Loucy (cell line): ENCODE results near the gene PLCG1.

Experiments
- H2AFZ ChIP-seq: fragments of 200-600 bp; sonication (generic); 2 replicates; pipeline ENCODE4 v1.6.0; 2016; ENCODE audit warnings: antibody characterized with exemption, mild to moderate bottlenecking, low read length, moderate library complexity
- H3F3A ChIP-seq: fragments of 200-600 bp; 2 replicates; pipeline ENCODE4 v1.6.0; 2016; ENCODE audit warnings: antibody characterized with exemption, low read depth, mild to moderate bottlenecking
- H3K27me3 ChIP-seq: fragments of 200-600 bp; sonication (generic); 2 replicates; pipeline ENCODE4 v1.6.1; 2014; ENCODE audit warnings: low read length, mild to moderate bottlenecking; ENCODE audit not compliant: insufficient read depth, poor library complexity, severe bottlenecking
- H3K36me3 ChIP-seq: fragments of 200-600 bp; sonication (generic); 2 replicates; pipeline ENCODE4 v1.6.1; 2016; ENCODE audit warnings: low read length; ENCODE audit not compliant: insufficient read depth
- H3K4me1 ChIP-seq: fragments of 200-600 bp; sonication (generic); 2 replicates; pipeline ENCODE4 v1.5.1; 2014; ENCODE audit warnings: low read length, mild to moderate bottlenecking; ENCODE audit not compliant: insufficient read depth, poor library complexity, severe bottlenecking
- H3K4me2 ChIP-seq: fragments of 200-600 bp; sonication (generic); 2 replicates; pipeline ENCODE4 v1.6.0; 2014; ENCODE audit warnings: antibody characterized with exemption, low read length, low read depth, mild to moderate bottlenecking; ENCODE audit not compliant: poor library complexity, severe bottlenecking
- H3K4me3 ChIP-seq: fragments of 200-600 bp; sonication (generic); 2 replicates; pipeline ENCODE4 v1.5.1; 2014; ENCODE audit warnings: low read length, mild to moderate bottlenecking, mixed read lengths; ENCODE audit not compliant: poor library complexity, severe bottlenecking
- H3K79me2 ChIP-seq: fragments of 200-600 bp; sonication (generic); 2 replicates; pipeline ENCODE4 v1.6.1; 2014; ENCODE audit warnings: low read length; ENCODE audit not compliant: insufficient read depth
- H3K9ac ChIP-seq: fragments of 200-600 bp; sonication (generic); 2 replicates; pipeline ENCODE4 v1.6.0; 2014; ENCODE audit warnings: mild to moderate bottlenecking, low read depth, low read length, moderate library complexity; ENCODE audit not compliant: poor library complexity, severe bottlenecking
- H3K9me2 ChIP-seq: fragments of 200-600 bp; sonication (generic); replicated peaks from 2 replicates; pipeline ENCODE4 v1.6.1; 2016; ENCODE audit warnings: low read depth, low read length, mixed read lengths
- H3K9me3 ChIP-seq: fragments of 200-600 bp; sonication (generic); 2 replicates; pipeline ENCODE4 v1.6.1; 2014; ENCODE audit warnings: mild to moderate bottlenecking, antibody characterized with exemption, low read length, low read depth; ENCODE audit not compliant: insufficient read depth
- H4K20me1 ChIP-seq: fragments of 200-600 bp; sonication (generic); 2 replicates; pipeline ENCODE4 v1.6.0; 2014; ENCODE audit warnings: antibody characterized with exemption, low read length, mild to moderate bottlenecking; ENCODE audit not compliant: insufficient read depth, poor library complexity, severe bottlenecking
- CTCF ChIP-seq: fragments of 200-600 bp; sonication (generic); conservative IDR thresholded peaks from 2 replicates; pipeline ENCODE4 v1.5.1; 2014; ENCODE audit warnings: mild to moderate bottlenecking, antibody characterized with exemption, low read length
- EZH2phosphoT487 ChIP-seq: fragments of 200-600 bp; IDR thresholded peaks from 2 replicates; pipeline ENCODE4 v1.6.1; 2018; ENCODE audit warnings: antibody characterized with exemption, mild to moderate bottlenecking, moderate library complexity, borderline replicate concordance

Gene PLCG1

GRCh38 chr20:41119614-41120561 is 17.5 kb upstream of the PLCG1 start:
- Histone ChIP-seq H3K4me3 (no peak overlapping the region), H3K9me3 (no peaks in the 10 kb centered on the region), H4K20me1 (no peaks in the 10 kb centered on the region), H3K9ac (no peak overlapping the region), H3K4me2 (no peak overlapping the region), H3K79me2 (no peaks in the 10 kb centered on the region), H2AFZ (no peak overlapping the region), H3F3A (no peaks in the 10 kb centered on the region), H3K27me3 (no peaks in the 10 kb centered on the region), H3K9me2 (no peaks in the 10 kb centered on the region), H3K36me3 (peaks cover 88% of the 10 kb centered on the region), H3K4me1 (no peaks in the 10 kb centered on the region)
- TF ChIP-seq EZH2phosphoT487, result no peak
- TF ChIP-seq CTCF, result no peak

GRCh38 chr20:41121399-41121798 is 15.9 kb upstream of the PLCG1 start:
- Histone ChIP-seq H3K36me3 (peaks cover 81% of the 10 kb centered on the region), H3K27me3 (no peaks in the 10 kb centered on the region), H3K9me3 (no peaks in the 10 kb centered on the region), H3K79me2 (no peaks in the 10 kb centered on the region), H3K4me1 (no peaks in the 10 kb centered on the region), H3F3A (no peaks in the 10 kb centered on the region), H3K9me2 (no peaks in the 10 kb centered on the region), H3K9ac (no peak overlapping the region), H3K4me3 (no peak overlapping the region), H4K20me1 (no peaks in the 10 kb centered on the region), H2AFZ (no peak overlapping the region), H3K4me2 (no peak overlapping the region)
- TF ChIP-seq CTCF, result no peak
- TF ChIP-seq EZH2phosphoT487, result no peak

GRCh38 chr20:41123631-41124030 is 13.7 kb upstream of the PLCG1 start:
- no peak for TF ChIP-seq EZH2phosphoT487
- TF ChIP-seq CTCF, result no peak

More at GRCh38 chr20:41123631-41124030, 13.7 kb upstream of the PLCG1 start:
- Histone ChIP-seq H3F3A (no peaks in the 10 kb centered on the region), H3K4me1 (no peaks in the 10 kb centered on the region), H3K9me3 (no peaks in the 10 kb centered on the region), H3K4me2 (no peak overlapping the region), H3K4me3 (no peak overlapping the region), H3K36me3 (peaks cover 62% of the 10 kb centered on the region; the same call in 1 of the 2 replicates), H3K79me2 (no peaks in the 10 kb centered on the region), H4K20me1 (no peaks in the 10 kb centered on the region), H3K9me2 (no peaks in the 10 kb centered on the region), H3K9ac (no peak overlapping the region), H3K27me3 (no peaks in the 10 kb centered on the region), H2AFZ (no peak overlapping the region)
